A549 (cell line): ENCODE results near the gene NDUFB10. TPM values are rescaled to one million over a fixed set of nuclear protein-coding genes. Genes with fewer than 3 reads are reported as not detected.

ENCODE experiments used
- ATAC-seq, 2 experiments: fragments of 200-7000 bp in 1 of 2; fragments of >200 bp in 1 of 2; cut with Nextera tagmentation in 1 of 2; cut with Tn5 transposase in 1 of 2; 3 replicates each; pipeline versions ENCODE4 v1.8.0 to v1.9.1; 2018 to 2020; ENCODE audit warnings: mild to moderate bottlenecking in 1 of 2, moderate library complexity in 1 of 2
- CTCF ChIA-PET: fragments of 300-600 bp; sonication (Branson Sonifier 250); formaldehyde crosslinking; extraction: SDS; loops from one replicate; lab custom pipeline; 2021; ENCODE audit warnings: antibody characterized with exemption, inconsistent platforms; lab: Yijun Ruan, JAX
- POLR2A ChIA-PET: fragments of 350-600 bp; formaldehyde crosslinking; extraction: SDS; loops from one replicate; lab custom pipeline; 2021; ENCODE audit warnings: antibody characterized with exemption, inconsistent platforms; lab: Yijun Ruan, JAX
- DNase-seq, 2 experiments: peaks; one replicate each; pipeline versions ENCODE4 v3.0.0 to v3.0.0-alpha.2; 2011 to 2016; ENCODE audit warnings: low read depth in 1 of 2, low spot score in 1 of 2
- FAIRE-seq: peaks from 2 replicates; lab custom pipeline; 2011; peaks lifted over from hg19 to GRCh38; lab: Jason Lieb, UNC
- H3K27ac ChIP-seq, 2 experiments: fragments of >200 bp; sonication (Bioruptor Twin); formaldehyde crosslinking; 3 replicates each; pipeline ENCODE4 v1.5.1; 2016 to 2017
- H3K4me1 ChIP-seq: fragments of >200 bp; sonication (Bioruptor Twin); formaldehyde crosslinking; 3 replicates; pipeline ENCODE4 v1.6.1; 2016
- H3K4me2 ChIP-seq: fragments of >200 bp; sonication (Bioruptor Twin); formaldehyde crosslinking; 3 replicates; pipeline ENCODE4 v1.6.1; 2016
- H3K4me3 ChIP-seq: fragments of >200 bp; sonication (Bioruptor Twin); formaldehyde crosslinking; 3 replicates; pipeline ENCODE4 v1.5.1; 2016
- H3K9me3 ChIP-seq: fragments of >200 bp; sonication (Bioruptor Twin); formaldehyde crosslinking; 3 replicates; pipeline ENCODE4 v1.6.1; 2016
- BHLHE40 ChIP-seq: IDR thresholded peaks from 2 replicates; pipeline ENCODE4 v1.6.1; 2012; ENCODE audit warnings: low read depth, low read length, inconsistent platforms
- CBX8 ChIP-seq: fragments of 200-600 bp; sonication (generic); IDR thresholded peaks from 2 replicates; pipeline ENCODE4 v1.6.1; 2016
- CHD4 ChIP-seq: fragments of 200-600 bp; sonication (generic); IDR thresholded peaks from 2 replicates; pipeline ENCODE4 v1.6.1; 2016; ENCODE audit warnings: antibody characterized with exemption, mild to moderate bottlenecking, borderline replicate concordance
- GATA3 ChIP-seq: IDR thresholded peaks from 2 replicates; pipeline ENCODE4 v1.6.1; 2012; ENCODE audit warnings: borderline replicate concordance
- HDAC2 ChIP-seq: fragments of 200-600 bp; sonication (generic); IDR thresholded peaks from 2 replicates; pipeline ENCODE4 v1.6.1; 2016
- HES2 ChIP-seq: fragments of >200 bp; sonication (Bioruptor Twin); formaldehyde crosslinking; IDR thresholded peaks from 2 replicates; pipeline ENCODE4 v1.6.1; 2016
- HEYL ChIP-seq: fragments of 250-450 bp; sonication (Bioruptor Pico); IDR thresholded peaks from 2 replicates; pipeline ENCODE4 v1.8.0; 2021; ENCODE audit warnings: mild to moderate bottlenecking, moderate library complexity
- HOXA7 ChIP-seq: fragments of 250-450 bp; sonication (Bioruptor Pico); IDR thresholded peaks from 2 replicates; pipeline ENCODE4 v1.5.0; 2020; ENCODE audit warnings: mild to moderate bottlenecking, moderate library complexity
- HOXB13 ChIP-seq: fragments of 250-450 bp; sonication (Bioruptor Pico); IDR thresholded peaks from 2 replicates; pipeline ENCODE4 v1.5.0; 2020; ENCODE audit warnings: low read depth, mild to moderate bottlenecking, moderate library complexity
- JUNB ChIP-seq: fragments of >200 bp; sonication (Bioruptor Twin); formaldehyde crosslinking; IDR thresholded peaks from 2 replicates; pipeline ENCODE4 v1.6.1; 2016
- KDM1A ChIP-seq: fragments of 200-600 bp; sonication (generic); IDR thresholded peaks from 2 replicates; pipeline ENCODE4 v1.6.1; 2016; ENCODE audit warnings: low read depth, mild to moderate bottlenecking
- MAFK ChIP-seq: fragments of 450-650 bp; IDR thresholded peaks from 2 replicates; pipeline ENCODE4 v1.6.1; 2014; ENCODE audit not compliant: partially characterized antibody
- MAZ ChIP-seq: fragments of 150-350 bp; IDR thresholded peaks from 2 replicates; pipeline ENCODE4 v1.6.1; 2014; ENCODE audit warnings: antibody characterized with exemption, low read depth, low read length, borderline replicate concordance
- NFE2L2 ChIP-seq: fragments of 150-350 bp; conservative IDR thresholded peaks from 2 replicates; pipeline ENCODE4 v1.6.1; 2014; ENCODE audit warnings: low read length
- NPAS2 ChIP-seq: fragments of 250-450 bp; sonication (Bioruptor Pico); IDR thresholded peaks from 2 replicates; pipeline ENCODE4 v1.8.0; 2022; ENCODE audit warnings: mild to moderate bottlenecking, moderate library complexity, borderline replicate concordance
- NR3C1 ChIP-seq: fragments of >200 bp; sonication (Bioruptor Twin); formaldehyde crosslinking; IDR thresholded peaks from 3 replicates; pipeline ENCODE4 v1.6.1; 2017
- RARB ChIP-seq: fragments of 250-450 bp; sonication (Bioruptor Pico); IDR thresholded peaks from 2 replicates; pipeline ENCODE4 v1.8.0; 2021; ENCODE audit warnings: mild to moderate bottlenecking, moderate library complexity
- RNF2 ChIP-seq: fragments of 200-600 bp; sonication (generic); IDR thresholded peaks from 2 replicates; pipeline ENCODE4 v1.6.1; 2016; ENCODE audit warnings: low read depth, mild to moderate bottlenecking, antibody characterized with exemption, moderate library complexity, borderline replicate concordance
- SREBF2 ChIP-seq: fragments of 450-650 bp; IDR thresholded peaks from 2 replicates; pipeline ENCODE4 v1.6.1; 2014; ENCODE audit warnings: mild to moderate bottlenecking, moderate library complexity
- TFCP2L1 ChIP-seq: fragments of 250-450 bp; sonication (Bioruptor Pico); IDR thresholded peaks from 2 replicates; pipeline ENCODE4 v1.5.0; 2021; ENCODE audit warnings: mild to moderate bottlenecking
- TP53 ChIP-seq: fragments of 250-450 bp; sonication (Bioruptor Pico); IDR thresholded peaks from 2 replicates; pipeline ENCODE4 v1.5.0; 2021; ENCODE audit warnings: mild to moderate bottlenecking, moderate library complexity
- ZSCAN20 ChIP-seq: fragments of 250-450 bp; sonication (Bioruptor Pico); IDR thresholded peaks from 2 replicates; pipeline ENCODE4 v1.8.0; 2022; ENCODE audit warnings: mild to moderate bottlenecking, moderate library complexity
- WGBS: methylation state at CpG from one replicate; pipeline ENCODE4 v1.1.6; 2017; ENCODE audit errors: missing lambda C conversion rate; 5-methylcytosine and 5-hydroxymethylcytosine counted together
- polyA plus RNA-seq, 4 experiments: library from polyadenylated mRNA; depleted of rRNA in 3 of 4; stranded (reverse); fragments of >200 nt; fragmentation: RNase III in 1 of 4; extraction: RNeasy Plus Mini Kit Qiagen cat#74134 plus additional on column Dnase treatment in 1 of 4; gene quantifications; 2 replicates in 3 of 4; 3 replicates in 1 of 4; pipeline ENCODE4 v1.2.3, GENCODE V29; 2011 to 2017
- TF ChIP-seq, protein P1 (sequence below): IDR thresholded peaks from 2 replicates; pipeline ENCODE4 v1.6.1; 2012
- TF ChIP-seq, protein P2 (sequence below): fragments of 450-650 bp; IDR thresholded peaks from 2 replicates; pipeline ENCODE4 v1.6.1; 2014; ENCODE audit warnings: antibody characterized with exemption

Gene NDUFB10
- polyA plus RNA-seq, 2 of the 4 experiments (the other 2 are of a cell fraction): 198 to 389 TPM

- Histone ChIP-seq H3K4me1 (peaks cover 49% of the 10 kb centered on the region), H3K27ac (peak overlapping the region; percentile 76 to 88), H3K4me2 (peak overlapping the region; percentile 70), H3K4me3 (no peak overlapping the region), H3K9me3 (no peaks in the 10 kb centered on the region)
- POLR2A ChIA-PET: interaction anchor here (1.6 kb wide), 1 partner anchor 97 kb away, joined by 4 read pairs; the partner anchor contains the start of genes FAHD1 and HAGH
- TF ChIP-seq HDAC2 (no peak), ZSCAN20 (CRISPR knock-in tag) (no peak), BHLHE40 (no peak), RARB (CRISPR knock-in tag) (no peak), TFCP2L1 (CRISPR knock-in tag) (no peak), MAZ (no peak), CHD4 (no peak), SREBF2 (no peak), HEYL (CRISPR knock-in tag) (no peak), MAFK (no peak), NPAS2 (CRISPR knock-in tag) (no peak), TP53 (CRISPR knock-in tag) (no peak), CBX8 (no peak), HES2 (no peak), HOXA7 (CRISPR knock-in tag) (no peak), NFE2L2 (no peak), KDM1A (no peak), RNF2 (no peak)
- TF ChIP-seq, protein P1, sequence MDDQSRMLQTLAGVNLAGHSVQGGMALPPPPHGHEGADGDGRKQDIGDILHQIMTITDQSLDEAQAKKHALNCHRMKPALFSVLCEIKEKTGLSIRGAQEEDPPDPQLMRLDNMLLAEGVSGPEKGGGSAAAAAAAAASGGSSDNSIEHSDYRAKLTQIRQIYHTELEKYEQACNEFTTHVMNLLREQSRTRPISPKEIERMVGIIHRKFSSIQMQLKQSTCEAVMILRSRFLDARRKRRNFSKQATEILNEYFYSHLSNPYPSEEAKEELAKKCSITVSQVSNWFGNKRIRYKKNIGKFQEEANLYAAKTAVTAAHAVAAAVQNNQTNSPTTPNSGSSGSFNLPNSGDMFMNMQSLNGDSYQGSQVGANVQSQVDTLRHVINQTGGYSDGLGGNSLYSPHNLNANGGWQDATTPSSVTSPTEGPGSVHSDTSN: no peak
- FAIRE-seq (no peak), ATAC-seq (no peak; a peak in 1 of 6 replicates), DNase-seq (no peak)
- CTCF ChIA-PET: interaction anchor here (0.8 to 2.4 kb wide), 17 partner anchors 9 to 80 kb away, joined by 3 to 15 read pairs (median 5); partner anchors contain the start of genes MEIOB and MSRB1
- WGBS: 69% methylated on average over 4 of the region's 5 CpGs
Observed at GRCh38 chr16:1924095-1924494, 35.2 kb upstream of the NDUFB10 start.

DNA sequence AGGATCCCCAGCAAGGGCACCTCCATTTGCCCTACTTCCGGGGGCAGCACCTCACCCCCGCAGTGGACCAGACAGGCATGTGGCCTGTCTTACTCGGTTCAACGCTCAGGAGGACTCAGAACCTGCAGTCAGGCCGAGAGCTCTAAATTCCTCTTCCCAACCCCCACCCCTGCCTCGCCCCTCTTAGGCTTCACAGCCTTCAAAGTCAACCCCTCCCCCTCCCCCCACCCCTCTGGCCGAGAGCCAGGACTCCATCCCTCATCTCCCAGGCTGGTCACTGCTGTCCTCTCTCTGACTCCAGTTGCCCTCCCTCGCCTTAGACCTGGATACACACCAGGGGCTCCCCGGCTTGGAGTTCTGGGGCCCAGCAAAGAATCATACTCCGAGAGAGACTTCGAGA is 33.1 kb upstream of the NDUFB10 start:
- Histone ChIP-seq H3K9me3 (no peaks in the 10 kb centered on the region), H3K4me1 (peaks cover 48% of the 10 kb centered on the region), H3K27ac (peak overlapping the region; percentile 43 to 88; a peak in 5 of 6 replicates), H3K4me2 (no peak overlapping the region), H3K4me3 (no peak overlapping the region)
- ChIA-PET CTCF (interaction anchor here (0.9 to 12.9 kb wide), 4 partner anchors 11 to 58 kb away, joined by 3 to 396 read pairs (median 4); partner anchors contain the start of gene MEIOB), POLR2A (interaction anchor here (0.6 to 1.2 kb wide), 2 partner anchors 38 to 52 kb away, joined by 3 to 4 read pairs; partner anchors contain the start of gene RPS2)
- no peak for DNase-seq
- no peak for FAIRE-seq
- WGBS: 77% methylated on average over 9 of the region's 11 CpGs
- ATAC-seq: no peak
- no peak for TF ChIP-seq MAFK
- no peak for TF ChIP-seq NR3C1
- TF ChIP-seq HOXB13 (CRISPR knock-in tag): no peak
- TF ChIP-seq, protein P2, sequence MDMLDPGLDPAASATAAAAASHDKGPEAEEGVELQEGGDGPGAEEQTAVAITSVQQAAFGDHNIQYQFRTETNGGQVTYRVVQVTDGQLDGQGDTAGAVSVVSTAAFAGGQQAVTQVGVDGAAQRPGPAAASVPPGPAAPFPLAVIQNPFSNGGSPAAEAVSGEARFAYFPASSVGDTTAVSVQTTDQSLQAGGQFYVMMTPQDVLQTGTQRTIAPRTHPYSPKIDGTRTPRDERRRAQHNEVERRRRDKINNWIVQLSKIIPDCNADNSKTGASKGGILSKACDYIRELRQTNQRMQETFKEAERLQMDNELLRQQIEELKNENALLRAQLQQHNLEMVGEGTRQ: no peak
- TF ChIP-seq CHD4: no peak
- no peak for TF ChIP-seq JUNB

- ChIA-PET POLR2A (interaction anchor here (0.6 to 1.3 kb wide), 10 partner anchors 9 to 113 kb away, joined by 3 to 11 read pairs (median 3); partner anchors contain the start of gene MSRB1), CTCF (interaction anchor here (0.6 to 12.9 kb wide), 27 partner anchors 9 to 549 kb away, joined by 3 to 396 read pairs (median 5); partner anchors contain the start of genes MEIOB, MSRB1, NUBP2 and SPSB3)
- DNase-seq (peak; percentile 73 to 78), ATAC-seq (peak; percentile 77 to 81), FAIRE-seq (no peak)
- Histone ChIP-seq H3K4me2 (peak overlapping the region; percentile 97), H3K9me3 (no peaks in the 10 kb centered on the region), H3K4me1 (peaks cover 46% of the 10 kb centered on the region), H3K4me3 (peak overlapping the region; percentile 65), H3K27ac (peak overlapping the region; percentile 98 to 99)
- TF ChIP-seq CHD4 (no peak), MAFK (no peak), GATA3 (no peak)
- 6% methylated on average over 8 of the region's 11 CpGs for WGBS
Observed at GRCh38 chr16:1929105-1929504, 30.2 kb upstream of the NDUFB10 start.
